Vagina (tissue), 2 donors: ENCODE data around the gene LRWD1. TPM values are rescaled to one million over a fixed set of nuclear protein-coding genes. Genes with fewer than 3 reads are reported as not detected.

ENCODE experiments used
- DNase-seq, 2 donors: peaks; one replicate each; pipeline ENCODE4 v3.0.0-alpha.2; 2017; ENCODE audit errors: extremely low spot score in 2 of 2
- H3K27ac ChIP-seq: fragments of 200-600 bp; sonication (generic); one replicate; pipeline ENCODE4 v1.5.1; 2019
- H3K27me3 ChIP-seq: fragments of 200-600 bp; sonication (generic); one replicate; pipeline ENCODE4 v1.5.1; 2019
- H3K36me3 ChIP-seq, 2 donors: fragments of 200-600 bp; sonication (generic); one replicate each; pipeline ENCODE4 v1.5.1; 2017 to 2019
- H3K4me1 ChIP-seq: fragments of 200-600 bp; sonication (generic); one replicate; pipeline ENCODE4 v1.5.1; 2019
- H3K4me3 ChIP-seq, 2 donors: fragments of 200-600 bp; sonication (generic); 1 replicate in 1 of 2; 2 replicates in 1 of 2; pipeline ENCODE4 v1.5.1; 2016 to 2019
- H3K9me3 ChIP-seq: fragments of 200-600 bp; sonication (generic); one replicate; pipeline ENCODE4 v1.5.1; 2019
- CTCF ChIP-seq, 3 experiments: fragments of 450-650 bp in 2 of 3; fragments of 200-600 bp in 1 of 3; sonication (generic) in 1 of 3; IDR thresholded peaks; one replicate each; pipeline ENCODE4 v1.5.1; 2017 to 2019; ENCODE audit warnings: antibody characterized with exemption in 3 of 3, mild to moderate bottlenecking in 2 of 3, moderate library complexity in 2 of 3
- POLR2A ChIP-seq, 2 donors: fragments of 450-650 bp; IDR thresholded peaks; one replicate each; pipeline ENCODE4 v1.6.1; 2017; ENCODE audit warnings: antibody characterized with exemption in 2 of 2, mild to moderate bottlenecking in 2 of 2, moderate library complexity in 2 of 2
- POLR2AphosphoS5 ChIP-seq, 2 donors: sonication (generic); formaldehyde crosslinking; IDR thresholded peaks; one replicate each; pipeline ENCODE4 v1.9.0; 2017; ENCODE audit warnings: antibody characterized with exemption in 2 of 2, mild to moderate bottlenecking in 2 of 2, low read depth in 1 of 2; ENCODE audit not compliant: insufficient read depth in 1 of 2
- intact Hi-C: fragments of 100-400 bp; cut with DNase I; formaldehyde crosslinking; loops from one replicate; pipeline ENCODE4 v1.15.1; 2023
- total RNA-seq: library from RNA; depleted of rRNA; stranded (reverse); fragments of >200 nt; gene quantifications from one replicate; pipeline ENCODE4 v1.2.3, GENCODE V29; 2016

LRWD1 gene
- total RNA-seq, 1 donor from 2014 or later: 11.0 TPM

- no peak overlapping the region for H3K4me3 ChIP-seq
- no peaks in the 10 kb centered on the region for H3K4me1 ChIP-seq
- no peak overlapping the region for H3K27ac ChIP-seq
- H3K27me3 ChIP-seq: no peaks in the 10 kb centered on the region
- no peaks in the 10 kb centered on the region for H3K9me3 ChIP-seq
- peaks cover 3 to 36% of the 10 kb centered on the region in 2 donors for H3K36me3 ChIP-seq
- no peak for DNase-seq
- intact Hi-C loops: no loop called here
- TF ChIP-seq POLR2AphosphoS5 (IDR thresholded peaks at IDR 0.05; ENCODE audit: insufficient read depth in 1 of 2, low read depth in 1 of 2): no peak
- TF ChIP-seq CTCF (IDR thresholded peaks at IDR 0.05): no peak
- no peak for TF ChIP-seq POLR2A (IDR thresholded peaks at IDR 0.05)
Measured at GRCh38 chr7:102421706-102422240, 43.0 kb upstream of the LRWD1 start.

GRCh38 chr7:102424129-102424551 is 40.6 kb upstream of the LRWD1 start:
- no peak overlapping the region for H3K4me3 ChIP-seq
- no peak for TF ChIP-seq POLR2AphosphoS5 (IDR thresholded peaks at IDR 0.05; ENCODE audit: insufficient read depth in 1 of 2, low read depth in 1 of 2)
- no peak for TF ChIP-seq POLR2A (IDR thresholded peaks at IDR 0.05)
- no peak for TF ChIP-seq CTCF (IDR thresholded peaks at IDR 0.05)
- DNase-seq: no peak
- no peaks in the 10 kb centered on the region for H3K9me3 ChIP-seq
- peaks cover 3 to 39% of the 10 kb centered on the region in 2 donors for H3K36me3 ChIP-seq
- H3K27ac ChIP-seq: no peak overlapping the region
- intact Hi-C loops: no loop called here
- no peaks in the 10 kb centered on the region for H3K27me3 ChIP-seq
- no peaks in the 10 kb centered on the region for H3K4me1 ChIP-seq

GRCh38 chr7:102424787-102425218 is 40.0 kb upstream of the LRWD1 start:
- H3K27ac ChIP-seq: no peak overlapping the region
- peaks cover 3 to 39% of the 10 kb centered on the region in 2 donors for H3K36me3 ChIP-seq
- H3K9me3 ChIP-seq: no peaks in the 10 kb centered on the region

GRCh38 chr7:102425639-102426267 is 39.0 kb upstream of the LRWD1 start:
- intact Hi-C loops: no loop called here
- Histone ChIP-seq H3K4me1 (peaks cover 9% of the 10 kb centered on the region), H3K4me3 (no peak overlapping the region), H3K36me3 (peaks cover 3 to 37% of the 10 kb centered on the region in 2 donors), H3K9me3 (no peaks in the 10 kb centered on the region), H3K27me3 (no peaks in the 10 kb centered on the region), H3K27ac (peak overlapping the region; percentile 42)
- DNase-seq: no peak
- TF ChIP-seq POLR2AphosphoS5 (IDR thresholded peaks at IDR 0.05; ENCODE audit: insufficient read depth in 1 of 2, low read depth in 1 of 2): peak in 1 of 2 donors; percentile 43
- TF ChIP-seq POLR2A (IDR thresholded peaks at IDR 0.05): no peak

More at GRCh38 chr7:102424787-102425218, 40.0 kb upstream of the LRWD1 start:
- H3K4me3 ChIP-seq: no peak overlapping the region
- no peak for DNase-seq
- no peaks in the 10 kb centered on the region for H3K27me3 ChIP-seq
- no peaks in the 10 kb centered on the region for H3K4me1 ChIP-seq
- TF ChIP-seq CTCF (IDR thresholded peaks at IDR 0.05) (no peak), POLR2AphosphoS5 (IDR thresholded peaks at IDR 0.05; ENCODE audit: insufficient read depth in 1 of 2, low read depth in 1 of 2) (no peak), POLR2A (IDR thresholded peaks at IDR 0.05) (no peak)
- intact Hi-C loops: no loop called here

GRCh38 chr7:102426268-102427018 is 38.3 kb upstream of the LRWD1 start:
- TF ChIP-seq CTCF (IDR thresholded peaks at IDR 0.05): no peak
- TF ChIP-seq POLR2AphosphoS5 (IDR thresholded peaks at IDR 0.05; ENCODE audit: insufficient read depth in 1 of 2, low read depth in 1 of 2): no peak
- TF ChIP-seq POLR2A (IDR thresholded peaks at IDR 0.05): no peak
- Histone ChIP-seq H3K27ac (peak overlapping the region; percentile 42), H3K27me3 (no peaks in the 10 kb centered on the region), H3K4me3 (no peak overlapping the region), H3K9me3 (no peaks in the 10 kb centered on the region), H3K36me3 (peaks cover 3 to 30% of the 10 kb centered on the region in 2 donors), H3K4me1 (peaks cover 16% of the 10 kb centered on the region)
- intact Hi-C loops: no loop called here
- no peak for DNase-seq
